Endodermal cell (in vitro differentiated cells): ENCODE data around the gene PPEF1. TPM values are rescaled to one million over a fixed set of nuclear protein-coding genes. Genes with fewer than 3 reads are reported as not detected.

ENCODE experiments used
- DNase-seq: peaks from one replicate; pipeline ENCODE4 v3.0.0-alpha.2; 2017
- H3K27ac ChIP-seq: 2 replicates; pipeline ENCODE4 v1.5.1; 2013; ENCODE audit warnings: mild to moderate bottlenecking, low read depth, low read length, moderate library complexity
- H3K27me3 ChIP-seq: 2 replicates; pipeline ENCODE4 v1.6.1; 2013; ENCODE audit warnings: mild to moderate bottlenecking, low read length, moderate library complexity; ENCODE audit not compliant: insufficient read depth, control insufficient read depth, poor library complexity, severe bottlenecking
- H3K36me3 ChIP-seq: 2 replicates; pipeline ENCODE4 v1.7.0; 2013; ENCODE audit warnings: mild to moderate bottlenecking, low read length, moderate library complexity; ENCODE audit not compliant: control insufficient read depth, insufficient read depth
- H3K4me1 ChIP-seq: one replicate; pipeline ENCODE4 v1.7.0; 2013; ENCODE audit warnings: low read length; ENCODE audit not compliant: control insufficient read depth, insufficient read depth
- H3K4me3 ChIP-seq: 2 replicates; pipeline ENCODE4 v1.5.1; 2013; ENCODE audit warnings: mild to moderate bottlenecking, low read length, moderate library complexity
- H3K9ac ChIP-seq: 2 replicates; pipeline ENCODE4 v1.6.1; 2013; ENCODE audit warnings: mild to moderate bottlenecking, low read length, moderate library complexity; ENCODE audit not compliant: poor library complexity, severe bottlenecking; ENCODE audit errors: extremely low read depth
- H3K9me3 ChIP-seq: 2 replicates; pipeline ENCODE4 v1.6.1; 2013; ENCODE audit warnings: mild to moderate bottlenecking, low read length, moderate library complexity; ENCODE audit not compliant: control insufficient read depth
- H3K27ac Mint-ChIP-seq: 2 replicates; pipeline ENCODE4 v1.8.0; 2020; ENCODE audit warnings: mixed read lengths
- H3K27me3 Mint-ChIP-seq: 2 replicates; pipeline ENCODE4 v1.8.0; 2021; ENCODE audit warnings: mild to moderate bottlenecking, mixed read lengths; ENCODE audit not compliant: insufficient read depth
- H3K36me3 Mint-ChIP-seq: 2 replicates; pipeline ENCODE4 v1.8.0; 2020; ENCODE audit warnings: low read depth, mixed read lengths
- H3K4me1 Mint-ChIP-seq: 2 replicates; pipeline ENCODE4 v1.8.0; 2020; ENCODE audit warnings: mixed read lengths
- H3K4me3 Mint-ChIP-seq: 2 replicates; pipeline ENCODE4 v1.8.0; 2020; ENCODE audit warnings: mild to moderate bottlenecking, moderate library complexity, mixed read lengths
- H3K9me3 Mint-ChIP-seq: 2 replicates; pipeline ENCODE4 v1.8.0; 2020; ENCODE audit warnings: mild to moderate bottlenecking, mixed read lengths
- WGBS, 2 experiments: methylation state at CpG; one replicate each; pipeline versions ENCODE4 v1.1.5 to v1.1.7; 2013; ENCODE audit warnings: missing lambda C conversion rate in 2 of 2, mixed read lengths in 1 of 2; ENCODE audit not compliant: insufficient coverage in 1 of 2, insufficient read length in 1 of 2; 5-methylcytosine and 5-hydroxymethylcytosine counted together
- total RNA-seq, 2 donors: library from RNA; stranded (reverse); fragmentation: NEBNext Ultra II Directional in 1 of 2; extraction: Animal tissue kit (Norgen Biotek cat#: 25700) in 1 of 2; gene quantifications; 2 replicates in 1 of 2; 3 replicates in 1 of 2; pipeline ENCODE4 v1.2.1, GENCODE V29; 2021
- TF ChIP-seq, protein P1 (sequence below): fragments of 200-600 bp; sonication (generic); conservative IDR thresholded peaks from 2 replicates; pipeline ENCODE4 v1.5.0; 2021; ENCODE audit warnings: antibody characterized with exemption, mild to moderate bottlenecking

Gene PPEF1
- total RNA-seq, 2 donors from 2014 or later: 0.81 to 4.4 TPM

DNA sequence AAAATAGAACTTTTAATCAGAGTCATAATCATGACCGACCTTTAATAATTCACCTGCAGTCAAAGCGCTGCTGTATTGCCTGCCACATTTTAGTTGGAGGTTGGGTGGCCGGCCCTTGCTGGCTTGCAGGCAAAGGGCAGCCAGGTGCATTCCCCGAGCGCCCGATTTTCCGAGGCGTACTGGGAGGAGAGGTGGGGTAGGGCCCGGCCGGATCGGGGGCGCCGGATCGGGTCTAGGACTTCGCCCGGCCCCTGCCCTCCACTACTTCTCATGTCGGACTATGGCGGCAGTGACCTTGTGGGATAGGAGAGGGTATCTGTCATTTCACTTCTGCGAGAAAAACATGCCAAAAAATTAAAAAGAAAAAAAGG is 33.0 kb upstream of the PPEF1 start:
- peaks cover 3% of the 10 kb centered on the region for H3K4me1 Mint-ChIP-seq
- peak overlapping the region; percentile 62 for H3K4me3 Mint-ChIP-seq
- H3K36me3 Mint-ChIP-seq: no peaks in the 10 kb centered on the region
- Histone ChIP-seq H3K4me1 (no peaks in the 10 kb centered on the region), H3K27me3 (no peaks in the 10 kb centered on the region), H3K9ac (no peak overlapping the region), H3K27ac (no peak overlapping the region), H3K9me3 (no peaks in the 10 kb centered on the region), H3K4me3 (peak overlapping the region; percentile 75), H3K36me3 (no peaks in the 10 kb centered on the region)
- H3K9me3 Mint-ChIP-seq: peaks cover 53% of the 10 kb centered on the region
- WGBS, 2 experiments: 0 to 17% methylated on average over 1 to 8 of the region's 19 CpGs
- TF ChIP-seq, protein P1, sequence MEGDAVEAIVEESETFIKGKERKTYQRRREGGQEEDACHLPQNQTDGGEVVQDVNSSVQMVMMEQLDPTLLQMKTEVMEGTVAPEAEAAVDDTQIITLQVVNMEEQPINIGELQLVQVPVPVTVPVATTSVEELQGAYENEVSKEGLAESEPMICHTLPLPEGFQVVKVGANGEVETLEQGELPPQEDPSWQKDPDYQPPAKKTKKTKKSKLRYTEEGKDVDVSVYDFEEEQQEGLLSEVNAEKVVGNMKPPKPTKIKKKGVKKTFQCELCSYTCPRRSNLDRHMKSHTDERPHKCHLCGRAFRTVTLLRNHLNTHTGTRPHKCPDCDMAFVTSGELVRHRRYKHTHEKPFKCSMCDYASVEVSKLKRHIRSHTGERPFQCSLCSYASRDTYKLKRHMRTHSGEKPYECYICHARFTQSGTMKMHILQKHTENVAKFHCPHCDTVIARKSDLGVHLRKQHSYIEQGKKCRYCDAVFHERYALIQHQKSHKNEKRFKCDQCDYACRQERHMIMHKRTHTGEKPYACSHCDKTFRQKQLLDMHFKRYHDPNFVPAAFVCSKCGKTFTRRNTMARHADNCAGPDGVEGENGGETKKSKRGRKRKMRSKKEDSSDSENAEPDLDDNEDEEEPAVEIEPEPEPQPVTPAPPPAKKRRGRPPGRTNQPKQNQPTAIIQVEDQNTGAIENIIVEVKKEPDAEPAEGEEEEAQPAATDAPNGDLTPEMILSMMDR: no peak
- peak; percentile 67 for DNase-seq
- H3K27ac Mint-ChIP-seq: no peak overlapping the region
- H3K27me3 Mint-ChIP-seq: no peaks in the 10 kb centered on the region

DNA sequence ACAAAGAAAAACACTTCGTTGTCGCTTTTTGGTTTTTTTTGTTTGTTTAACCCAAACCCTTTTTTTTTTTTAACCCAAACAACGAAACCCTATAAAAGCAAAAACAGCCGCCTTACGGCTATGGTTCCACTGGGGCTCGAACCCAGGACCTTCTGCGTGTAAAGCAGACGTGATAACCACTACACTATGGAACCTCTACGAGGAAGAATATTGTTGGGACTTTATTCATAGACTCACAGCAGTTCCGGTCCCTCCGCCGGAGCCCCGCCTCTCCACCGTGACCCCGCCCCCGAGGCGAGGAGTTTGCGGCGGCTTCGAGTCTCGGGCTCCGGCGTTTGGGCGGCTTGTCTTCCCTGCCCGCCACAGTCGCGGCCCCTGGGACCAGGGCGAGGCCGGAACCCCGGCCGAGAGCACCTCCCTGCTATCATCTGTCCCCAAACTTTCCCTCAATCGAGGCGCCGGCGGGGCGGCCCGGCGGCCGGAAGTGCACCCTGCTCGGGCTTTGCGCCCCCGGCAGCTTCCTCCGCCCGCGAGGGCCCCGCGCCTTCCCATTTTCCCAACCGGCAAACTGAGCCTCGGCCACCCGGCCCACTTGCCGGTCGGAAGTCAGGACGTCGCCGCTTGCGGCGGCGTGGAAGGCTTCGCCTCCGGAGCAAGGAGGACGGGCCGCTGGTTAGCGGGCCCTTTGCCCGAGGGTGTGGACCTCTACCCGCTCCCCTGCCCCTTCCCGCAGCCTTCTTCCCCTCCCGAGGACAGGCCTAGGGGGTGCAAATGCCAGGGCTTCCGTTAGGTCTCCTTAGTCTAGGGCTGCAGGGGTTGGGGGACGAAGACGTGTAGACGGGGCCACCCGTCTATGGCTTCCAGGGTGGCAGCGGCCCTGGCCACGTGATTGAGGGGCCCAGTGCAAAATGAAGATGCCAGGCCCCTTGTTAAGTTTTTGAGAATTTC is 32.4 kb upstream of the PPEF1 start:
- TF ChIP-seq, protein P1: no peak
- Histone ChIP-seq H3K27me3 (no peaks in the 10 kb centered on the region), H3K4me1 (no peaks in the 10 kb centered on the region), H3K36me3 (no peaks in the 10 kb centered on the region), H3K9me3 (no peaks in the 10 kb centered on the region), H3K27ac (no peak overlapping the region), H3K4me3 (peak overlapping the region; percentile 75), H3K9ac (peak overlapping the region; percentile 25)
- no peak overlapping the region for H3K27ac Mint-ChIP-seq
- 10 to 60% methylated on average over 2 to 70 of the region's 74 CpGs for WGBS, 2 experiments
- DNase-seq: peak; percentile 88
- peak overlapping the region; percentile 62 for H3K4me3 Mint-ChIP-seq
- no peaks in the 10 kb centered on the region for H3K27me3 Mint-ChIP-seq
- peaks cover 3% of the 10 kb centered on the region for H3K4me1 Mint-ChIP-seq
- peaks cover 50% of the 10 kb centered on the region for H3K9me3 Mint-ChIP-seq
- no peaks in the 10 kb centered on the region for H3K36me3 Mint-ChIP-seq

DNA sequence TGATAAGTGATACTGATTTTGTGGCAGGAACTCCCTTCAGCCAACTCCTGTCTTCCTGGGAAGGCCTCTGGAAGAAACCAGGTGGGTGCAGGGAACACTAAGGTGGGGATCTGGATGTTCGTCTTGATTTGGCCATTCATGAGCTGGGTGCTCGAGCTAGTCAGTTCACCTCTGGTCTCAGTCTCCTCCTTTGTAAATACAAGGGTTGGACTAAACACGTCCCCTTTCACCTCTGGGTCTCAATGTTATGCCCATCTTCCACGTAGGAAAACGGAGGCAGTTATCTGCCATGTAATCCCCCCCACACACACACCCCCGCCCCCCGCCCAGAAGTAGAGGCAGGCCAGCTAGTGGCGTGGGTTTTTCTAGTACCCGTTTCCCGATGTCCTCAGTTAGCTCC is 31.4 kb upstream of the PPEF1 start:
- DNase-seq: peak; percentile 47
- Histone ChIP-seq H3K9me3 (no peaks in the 10 kb centered on the region), H3K27me3 (no peaks in the 10 kb centered on the region), H3K4me1 (no peaks in the 10 kb centered on the region), H3K9ac (no peak overlapping the region), H3K4me3 (no peak overlapping the region), H3K27ac (no peak overlapping the region), H3K36me3 (no peaks in the 10 kb centered on the region)
- no peaks in the 10 kb centered on the region for H3K36me3 Mint-ChIP-seq
- TF ChIP-seq, protein P1: no peak
- peaks cover 43% of the 10 kb centered on the region for H3K9me3 Mint-ChIP-seq
- H3K4me1 Mint-ChIP-seq: peaks cover 3% of the 10 kb centered on the region
- 86 to 100% methylated on average over 1 to 8 of the region's 10 CpGs for WGBS, 2 experiments
- no peak overlapping the region for H3K27ac Mint-ChIP-seq
- H3K27me3 Mint-ChIP-seq: no peaks in the 10 kb centered on the region
- H3K4me3 Mint-ChIP-seq: peak overlapping the region; percentile 62
